Urothelium cell line (cell line): ENCODE data around the gene TLR9.

Source experiments
- DNase-seq: peaks from one replicate; pipeline ENCODE4 v3.0.0; 2011; ENCODE audit warnings: low spot score, mixed read lengths
- FAIRE-seq: peaks from 2 replicates; lab custom pipeline; 2011; peaks lifted over from hg19 to GRCh38; lab: Jason Lieb, UNC

Gene TLR9

GRCh38 chr3:52218026-52218425 is 7.4 kb downstream of the TLR9 start:
- DNase-seq (no peak), FAIRE-seq (no peak)

- DNase-seq = no peak
- no peak for FAIRE-seq
These were observed 8.0 kb downstream of the TLR9 start for GRCh38 chr3:52217409-52217805.

GRCh38 chr3:52216585-52217408 is 8.6 kb downstream of the TLR9 start:
- DNase-seq (peak; percentile 88), FAIRE-seq (peak; percentile 87)

- no peak for FAIRE-seq
These were observed 10.1 kb downstream of the TLR9 start for GRCh38 chr3:52215351-52215750.

GRCh38 chr3:52213901-52214300 is 11.5 kb downstream of the TLR9 start:
- FAIRE-seq (no peak), DNase-seq (no peak)

More at GRCh38 chr3:52215351-52215750, 10.1 kb downstream of the TLR9 start:
- DNase-seq = no peak

- no peak for DNase-seq
- FAIRE-seq = no peak
These were observed 12.4 kb downstream of the TLR9 start for GRCh38 chr3:52213005-52213404.

GRCh38 chr3:52211268-52211891 is 14.1 kb downstream of the TLR9 start:
- FAIRE-seq (no peak), DNase-seq (no peak)

GRCh38 chr3:52210550-52211046 is 14.8 kb downstream of the TLR9 start:
- DNase-seq = no peak
- no peak for FAIRE-seq

- DNase-seq (no peak), FAIRE-seq (no peak)
These were observed 15.4 kb downstream of the TLR9 start for GRCh38 chr3:52210037-52210436.

GRCh38 chr3:52208556-52208955 is 16.9 kb downstream of the TLR9 start:
- DNase-seq (no peak), FAIRE-seq (no peak)

GRCh38 chr3:52205727-52206372 is 19.6 kb downstream of the TLR9 start:
- FAIRE-seq = no peak
- no peak for DNase-seq

GRCh38 chr3:52204337-52205073 is 20.9 kb downstream of the TLR9 start:
- no peak for DNase-seq
- no peak for FAIRE-seq

- DNase-seq (no peak), FAIRE-seq (no peak)
These were observed 21.7 kb downstream of the TLR9 start for GRCh38 chr3:52203701-52204100.

- no peak for FAIRE-seq
- DNase-seq = no peak
These were observed 22.9 kb downstream of the TLR9 start for GRCh38 chr3:52202384-52203077.

- FAIRE-seq = no peak
- DNase-seq = no peak
These were observed 24.3 kb downstream of the TLR9 start for GRCh38 chr3:52200981-52201679.

GRCh38 chr3:52198643-52199608 is 26.5 kb downstream of the TLR9 start:
- no peak for FAIRE-seq
- DNase-seq = no peak

- FAIRE-seq (peak; percentile 79), DNase-seq (peak; percentile 99)
These were observed 27.4 kb downstream of the TLR9 start, which contains the start of gene ALAS1 for GRCh38 chr3:52197842-52198625. Gene ALAS1 (plus strand): TSS chr3:52198160. CDS start chr3:52199242, 1,082 bp downstream.

- FAIRE-seq (no peak), DNase-seq (no peak)
These were observed 28.0 kb downstream of the TLR9 start for GRCh38 chr3:52197499-52197841.
